Lung (tissue), 12 donors: Measurements from ENCODE around the gene NCAPG2. TPM values are rescaled to one million over a fixed set of nuclear protein-coding genes. Genes with fewer than 3 reads are reported as not detected.

Experiments used
- ATAC-seq: fragments of 200-7000 bp; cut with Tn5 transposase; one replicate; pipeline ENCODE4 v1.9.1; 2020; ENCODE audit warnings: moderate number of reproducible peaks; ENCODE audit not compliant: insufficient read depth, low FRiP score
- DNase-seq, 3 donors: peaks; one replicate each; pipeline ENCODE4 v3.0.0-alpha.2; 2013 to 2017
- H3K27ac ChIP-seq, 2 donors: one replicate each; pipeline ENCODE4 v1.5.1; 2013; ENCODE audit warnings: mild to moderate bottlenecking in 2 of 2, moderate library complexity in 2 of 2, control low read depth in 1 of 2, inconsistent platforms in 1 of 2, low read depth in 1 of 2, low read length in 1 of 2
- H3K27me3 ChIP-seq, 3 donors: one replicate each; pipeline ENCODE4 v1.5.1; 2013; ENCODE audit warnings: low read length in 2 of 3; ENCODE audit not compliant: control insufficient read depth in 3 of 3, insufficient read depth in 3 of 3
- H3K36me3 ChIP-seq, 4 donors: one replicate each; pipeline ENCODE4 v1.5.1; 2013; ENCODE audit warnings: low read length in 4 of 4, mild to moderate bottlenecking in 1 of 4, moderate library complexity in 1 of 4; ENCODE audit not compliant: control insufficient read depth in 4 of 4, insufficient read depth in 4 of 4
- H3K4me1 ChIP-seq, 5 donors: one replicate each; pipeline ENCODE4 v1.5.1; 2013; ENCODE audit warnings: low read length in 5 of 5, mild to moderate bottlenecking in 2 of 5, moderate library complexity in 1 of 5; ENCODE audit not compliant: control insufficient read depth in 5 of 5, insufficient read depth in 5 of 5
- H3K4me3 ChIP-seq: one replicate; pipeline ENCODE4 v1.5.1; 2013; ENCODE audit warnings: mild to moderate bottlenecking, control low read depth, moderate library complexity
- H3K9ac ChIP-seq, 2 donors: one replicate each; pipeline ENCODE4 v1.5.1; 2013; ENCODE audit warnings: low read length in 2 of 2, control low read depth in 1 of 2; ENCODE audit not compliant: insufficient read depth in 1 of 2
- H3K9me3 ChIP-seq, 4 donors: one replicate each; pipeline ENCODE4 v1.5.1; 2013; ENCODE audit warnings: low read length in 3 of 4, mild to moderate bottlenecking in 1 of 4, moderate library complexity in 1 of 4; ENCODE audit not compliant: control insufficient read depth in 4 of 4, insufficient read depth in 3 of 4
- WGBS, 2 donors: extraction: QIAGEN DNeasy Blood & Tissue Kit; methylation state at CpG; one replicate each; pipeline ENCODE4 v1.1.7; 2013; 5-methylcytosine and 5-hydroxymethylcytosine counted together
- polyA plus RNA-seq, 2 donors: library from polyadenylated mRNA; stranded (reverse); fragments of 200-250 nt; gene quantifications; one replicate each; pipeline ENCODE4 v1.2.1, GENCODE V29; 2013
- total RNA-seq, 2 donors: library from RNA; depleted of rRNA in 1 of 2; stranded (reverse); fragments of >200 nt in 1 of 2; gene quantifications; one replicate each; pipeline ENCODE4 v1.2.1, GENCODE V29; 2014 to 2021
- TF ChIP-seq, protein P1 (sequence below): IDR thresholded peaks from 2 replicates; pipeline ENCODE4 v1.5.1; 2012; ENCODE audit warnings: mild to moderate bottlenecking; ENCODE audit errors: control extremely low read depth, extremely low read depth
- donor health status: control.
- donor health status: control.
- donor health status: Bipolar disorder and iron deficiency.
- donor health status: healthy.
- donor health status: DM: yes; HTN: yes; CAD: no.

The NCAPG2 gene
- total and polyA plus RNA-seq, 4 donors = 2.1 to 13.5 (median 6.9) TPM

GRCh38 chr7:158585721-158586498, 118.7 kb downstream of the NCAPG2 start:
- H3K36me3 ChIP-seq = no peaks in the 10 kb centered on the region
- H3K9ac ChIP-seq = no peak overlapping the region
- H3K4me3 ChIP-seq = no peak overlapping the region
- H3K27ac ChIP-seq = no peak overlapping the region
- peaks cover 0 to 5% (median under 1%) of the 10 kb centered on the region in 4 donors for H3K9me3 ChIP-seq
- WGBS, 2 donors = 40 to 44% methylated on average over 17 of the region's 17 CpGs
- DNase-seq (no peak), ATAC-seq (no peak)
- H3K27me3 ChIP-seq = peaks cover 8 to 39% (median 23%) of the 10 kb centered on the region in 3 donors
- TF ChIP-seq, protein P1, sequence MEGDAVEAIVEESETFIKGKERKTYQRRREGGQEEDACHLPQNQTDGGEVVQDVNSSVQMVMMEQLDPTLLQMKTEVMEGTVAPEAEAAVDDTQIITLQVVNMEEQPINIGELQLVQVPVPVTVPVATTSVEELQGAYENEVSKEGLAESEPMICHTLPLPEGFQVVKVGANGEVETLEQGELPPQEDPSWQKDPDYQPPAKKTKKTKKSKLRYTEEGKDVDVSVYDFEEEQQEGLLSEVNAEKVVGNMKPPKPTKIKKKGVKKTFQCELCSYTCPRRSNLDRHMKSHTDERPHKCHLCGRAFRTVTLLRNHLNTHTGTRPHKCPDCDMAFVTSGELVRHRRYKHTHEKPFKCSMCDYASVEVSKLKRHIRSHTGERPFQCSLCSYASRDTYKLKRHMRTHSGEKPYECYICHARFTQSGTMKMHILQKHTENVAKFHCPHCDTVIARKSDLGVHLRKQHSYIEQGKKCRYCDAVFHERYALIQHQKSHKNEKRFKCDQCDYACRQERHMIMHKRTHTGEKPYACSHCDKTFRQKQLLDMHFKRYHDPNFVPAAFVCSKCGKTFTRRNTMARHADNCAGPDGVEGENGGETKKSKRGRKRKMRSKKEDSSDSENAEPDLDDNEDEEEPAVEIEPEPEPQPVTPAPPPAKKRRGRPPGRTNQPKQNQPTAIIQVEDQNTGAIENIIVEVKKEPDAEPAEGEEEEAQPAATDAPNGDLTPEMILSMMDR = no peak
- peaks cover 0 to 12% (median 9%) of the 10 kb centered on the region in 5 donors for H3K4me1 ChIP-seq

- Histone ChIP-seq H3K4me1 (peaks cover 0 to 12% (median 9%) of the 10 kb centered on the region in 5 donors), H3K9me3 (peaks cover 0 to 10% (median 5%) of the 10 kb centered on the region in 4 donors), H3K9ac (no peak overlapping the region), H3K36me3 (no peaks in the 10 kb centered on the region), H3K27me3 (peaks cover 8 to 32% (median 23%) of the 10 kb centered on the region in 3 donors), H3K4me3 (no peak overlapping the region), H3K27ac (no peak overlapping the region)
- ATAC-seq = no peak
- WGBS, 2 donors = 49 to 69% methylated on average over 8 of the region's 8 CpGs
- TF ChIP-seq, protein P1 = no peak
- no peak for DNase-seq
These were observed 120.2 kb downstream of the NCAPG2 start for GRCh38 chr7:158584407-158584806.

GRCh38 chr7:158583810-158584209, 120.8 kb downstream of the NCAPG2 start:
- Histone ChIP-seq H3K4me1 (peaks cover 0 to 12% (median 9%) of the 10 kb centered on the region in 5 donors), H3K9me3 (peaks cover 0 to 13% (median 5%) of the 10 kb centered on the region in 4 donors), H3K4me3 (no peak overlapping the region), H3K9ac (no peak overlapping the region), H3K27ac (no peak overlapping the region), H3K27me3 (peaks cover 8 to 29% (median 23%) of the 10 kb centered on the region in 3 donors), H3K36me3 (no peaks in the 10 kb centered on the region)
- ATAC-seq (no peak), DNase-seq (no peak)
- TF ChIP-seq, protein P1 = no peak
- WGBS, 2 donors = 58 to 75% methylated on average over 6 of the region's 6 CpGs
